DND-41 (cell line): Measurements from ENCODE around the gene ATAD2B.

ENCODE experiments used
- EZH2 ChIP-seq: IDR thresholded peaks from 3 replicates; pipeline ENCODE4 v1.6.1; 2012; ENCODE audit warnings: borderline replicate concordance, low read depth, mild to moderate bottlenecking, moderate library complexity, low read length, inconsistent platforms; ENCODE audit not compliant: severe bottlenecking
- TF ChIP-seq, protein P1 (sequence below): IDR thresholded peaks from 2 replicates; pipeline ENCODE4 v1.5.1; 2012; ENCODE audit warnings: borderline replicate concordance, low read length, moderate library complexity, mild to moderate bottlenecking; ENCODE audit not compliant: poor library complexity, severe bottlenecking; ENCODE audit errors: extremely low read depth

DNA sequence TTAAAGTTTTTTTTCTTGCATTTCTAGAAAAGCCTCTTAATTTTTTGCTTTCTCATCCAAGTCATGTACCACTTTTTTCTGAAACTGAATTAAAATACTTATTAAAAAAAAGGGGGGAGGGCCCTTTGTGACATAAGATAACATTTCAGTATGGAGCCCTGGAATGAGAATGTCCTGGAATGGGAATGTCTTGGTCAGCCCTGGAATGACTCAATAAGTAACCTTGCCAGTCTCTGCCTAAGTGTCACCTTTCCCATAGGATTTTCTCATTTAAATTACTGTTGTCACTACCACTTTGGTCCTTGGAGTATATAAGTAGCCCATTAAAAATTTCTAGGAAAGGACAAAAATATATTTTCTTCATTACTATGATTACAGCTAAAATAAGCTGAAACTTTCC lies 18.1 kb upstream of the ATAD2B start:
- TF ChIP-seq, protein P1, sequence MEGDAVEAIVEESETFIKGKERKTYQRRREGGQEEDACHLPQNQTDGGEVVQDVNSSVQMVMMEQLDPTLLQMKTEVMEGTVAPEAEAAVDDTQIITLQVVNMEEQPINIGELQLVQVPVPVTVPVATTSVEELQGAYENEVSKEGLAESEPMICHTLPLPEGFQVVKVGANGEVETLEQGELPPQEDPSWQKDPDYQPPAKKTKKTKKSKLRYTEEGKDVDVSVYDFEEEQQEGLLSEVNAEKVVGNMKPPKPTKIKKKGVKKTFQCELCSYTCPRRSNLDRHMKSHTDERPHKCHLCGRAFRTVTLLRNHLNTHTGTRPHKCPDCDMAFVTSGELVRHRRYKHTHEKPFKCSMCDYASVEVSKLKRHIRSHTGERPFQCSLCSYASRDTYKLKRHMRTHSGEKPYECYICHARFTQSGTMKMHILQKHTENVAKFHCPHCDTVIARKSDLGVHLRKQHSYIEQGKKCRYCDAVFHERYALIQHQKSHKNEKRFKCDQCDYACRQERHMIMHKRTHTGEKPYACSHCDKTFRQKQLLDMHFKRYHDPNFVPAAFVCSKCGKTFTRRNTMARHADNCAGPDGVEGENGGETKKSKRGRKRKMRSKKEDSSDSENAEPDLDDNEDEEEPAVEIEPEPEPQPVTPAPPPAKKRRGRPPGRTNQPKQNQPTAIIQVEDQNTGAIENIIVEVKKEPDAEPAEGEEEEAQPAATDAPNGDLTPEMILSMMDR, result no peak
- no peak for TF ChIP-seq EZH2
